ENCODE data around the gene TRIL. TPM values are rescaled to one million over a fixed set of nuclear protein-coding genes. Genes with fewer than 3 reads are reported as not detected.

The TRIL gene
- total RNA-seq, 4 donors from 2014 or later, result 0.25 to 1.2 (median 0.63) TPM

GRCh38 chr7:28933846-28934320 is 24.2 kb downstream of the TRIL start:
- TF ChIP-seq POLR2A (IDR thresholded peaks at IDR 0.05), result no peak
- TF ChIP-seq, protein P1, sequence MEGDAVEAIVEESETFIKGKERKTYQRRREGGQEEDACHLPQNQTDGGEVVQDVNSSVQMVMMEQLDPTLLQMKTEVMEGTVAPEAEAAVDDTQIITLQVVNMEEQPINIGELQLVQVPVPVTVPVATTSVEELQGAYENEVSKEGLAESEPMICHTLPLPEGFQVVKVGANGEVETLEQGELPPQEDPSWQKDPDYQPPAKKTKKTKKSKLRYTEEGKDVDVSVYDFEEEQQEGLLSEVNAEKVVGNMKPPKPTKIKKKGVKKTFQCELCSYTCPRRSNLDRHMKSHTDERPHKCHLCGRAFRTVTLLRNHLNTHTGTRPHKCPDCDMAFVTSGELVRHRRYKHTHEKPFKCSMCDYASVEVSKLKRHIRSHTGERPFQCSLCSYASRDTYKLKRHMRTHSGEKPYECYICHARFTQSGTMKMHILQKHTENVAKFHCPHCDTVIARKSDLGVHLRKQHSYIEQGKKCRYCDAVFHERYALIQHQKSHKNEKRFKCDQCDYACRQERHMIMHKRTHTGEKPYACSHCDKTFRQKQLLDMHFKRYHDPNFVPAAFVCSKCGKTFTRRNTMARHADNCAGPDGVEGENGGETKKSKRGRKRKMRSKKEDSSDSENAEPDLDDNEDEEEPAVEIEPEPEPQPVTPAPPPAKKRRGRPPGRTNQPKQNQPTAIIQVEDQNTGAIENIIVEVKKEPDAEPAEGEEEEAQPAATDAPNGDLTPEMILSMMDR (IDR thresholded peaks at IDR 0.05 in 4 of 5, conservative IDR thresholded peaks at IDR 0.05 in 1 of 5), result no peak
- intact Hi-C loops (cut with DNase I; ENCODE audit: low total_unique reads) (no loop called here), in situ Hi-C loops (cut with MboI; ENCODE audit: low sequenced_read_pairs in 4 of 4) (no loop called here)
- no peak overlapping the region for H3K4me3 ChIP-seq
- ATAC-seq, result no peak
- H3K4me1 ChIP-seq, result peaks cover 4 to 6% of the 10 kb centered on the region in 2 donors
- H3K9me3 ChIP-seq, result no peaks in the 10 kb centered on the region
- no peaks in the 10 kb centered on the region for H3K36me3 ChIP-seq
- no peaks in the 10 kb centered on the region for H3K27me3 ChIP-seq
- no peak for DNase-seq
- H3K27ac ChIP-seq, result no peak overlapping the region

GRCh38 chr7:28931565-28931964 is 26.6 kb downstream of the TRIL start:
- Histone ChIP-seq H3K9me3 (no peaks in the 10 kb centered on the region), H3K36me3 (no peaks in the 10 kb centered on the region), H3K27ac (no peak overlapping the region), H3K4me1 (peaks cover 0 to 12% of the 10 kb centered on the region in 2 donors), H3K4me3 (no peak overlapping the region), H3K27me3 (peaks cover 0 to 3% (median 0%) of the 10 kb centered on the region in 3 donors)
- intact Hi-C loops (cut with DNase I; ENCODE audit: low total_unique reads), result no loop called here
- in situ Hi-C loops (cut with MboI; ENCODE audit: low sequenced_read_pairs in 4 of 4), result no loop called here
- DNase-seq, result no peak
- no peak for ATAC-seq
- TF ChIP-seq POLR2A (IDR thresholded peaks at IDR 0.05), result no peak
- TF ChIP-seq, protein P1 (IDR thresholded peaks at IDR 0.05 in 4 of 5, conservative IDR thresholded peaks at IDR 0.05 in 1 of 5), result no peak

DNA sequence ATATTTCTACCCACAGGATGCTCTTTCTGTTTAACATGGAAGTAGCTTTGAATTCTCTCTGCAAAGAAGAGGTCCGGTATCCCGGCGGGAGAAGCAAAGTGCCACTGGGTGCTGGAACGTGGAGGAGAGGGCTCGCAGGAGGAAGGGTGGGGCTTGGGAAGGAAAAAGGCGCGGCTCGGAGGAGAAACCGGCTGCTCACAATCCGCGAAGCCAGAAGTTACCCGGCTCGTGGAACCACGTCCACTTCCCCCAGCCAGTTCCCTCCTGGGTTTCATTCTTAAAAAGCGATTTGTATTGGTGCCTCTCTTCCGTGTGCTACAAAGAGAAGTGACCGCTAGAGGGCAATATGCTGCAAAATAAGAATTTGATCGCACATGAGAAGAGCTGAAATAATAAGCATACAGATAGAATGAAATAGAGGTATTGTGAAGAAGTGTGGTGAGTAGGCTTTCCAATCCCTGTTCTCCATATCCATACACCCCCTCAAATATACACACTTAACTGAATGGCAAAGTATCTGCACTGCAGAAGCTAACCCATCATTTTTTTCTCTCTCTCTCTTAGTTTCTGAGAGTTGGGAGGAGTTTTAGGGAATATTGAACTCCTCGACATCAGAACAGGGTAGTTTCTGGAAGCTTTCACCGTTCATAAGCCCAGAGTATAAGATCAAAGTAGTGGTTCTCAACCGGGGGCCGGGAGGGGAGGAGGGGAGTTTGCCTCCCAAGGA is 31.1 kb downstream of the TRIL start:
- Histone ChIP-seq H3K36me3 (no peaks in the 10 kb centered on the region), H3K27ac (peak overlapping the region in 3 of 4 donors; percentile 17 to 56 (median 44)), H3K4me1 (peaks cover 0 to 8% of the 10 kb centered on the region in 2 donors), H3K4me3 (peak overlapping the region; percentile 47 to 67 (median 55)), H3K9me3 (no peaks in the 10 kb centered on the region), H3K27me3 (peaks cover 0 to 8% (median 0%) of the 10 kb centered on the region in 3 donors)
- TF ChIP-seq, protein P1 (IDR thresholded peaks at IDR 0.05 in 4 of 5, conservative IDR thresholded peaks at IDR 0.05 in 1 of 5), result peak; percentile 68 to 84 (median 70)
- TF ChIP-seq POLR2A (IDR thresholded peaks at IDR 0.05), result no peak
- in situ Hi-C loops (cut with MboI; ENCODE audit: low sequenced_read_pairs in 4 of 4) (loop anchor here in 1 of 4 donors (5.0 kb wide), 1 partner anchor 480 kb away; no protein-coding TSS in a partner anchor), intact Hi-C loops (cut with DNase I; ENCODE audit: low total_unique reads) (loop anchor here (1.0 to 2.0 kb wide), 2 partner anchors 30 to 175 kb away; no protein-coding TSS in a partner anchor)
- DNase-seq, result peak; percentile 43 to 47
- peak; percentile 82 to 91 for ATAC-seq

GRCh38 chr7:28922624-28923331 is 35.4 kb downstream of the TRIL start:
- intact Hi-C loops (cut with DNase I; ENCODE audit: low total_unique reads), result loop anchor here (1.0 kb wide), 3 partner anchors 180 to 486 kb away; no protein-coding TSS in a partner anchor
- Histone ChIP-seq H3K36me3 (no peaks in the 10 kb centered on the region), H3K27me3 (peaks cover 0 to 8% (median 0%) of the 10 kb centered on the region in 3 donors), H3K9me3 (no peaks in the 10 kb centered on the region), H3K4me3 (no peak overlapping the region), H3K27ac (no peak overlapping the region), H3K4me1 (peaks cover 0 to 8% of the 10 kb centered on the region in 2 donors)
- DNase-seq (peak in 1 of 2 donors; percentile 29), ATAC-seq (peak; percentile 47 to 55)
- TF ChIP-seq, protein P1 (IDR thresholded peaks at IDR 0.05 in 4 of 5, conservative IDR thresholded peaks at IDR 0.05 in 1 of 5), result peak; percentile 67 to 87 (median 80)
- TF ChIP-seq POLR2A (IDR thresholded peaks at IDR 0.05), result no peak
- in situ Hi-C loops (cut with MboI; ENCODE audit: low sequenced_read_pairs in 4 of 4), result loop anchor here (5.0 kb wide), 4 partner anchors 180 to 485 kb away; no protein-coding TSS in a partner anchor

Measured in gastrocnemius medialis (tissue), 4 donors.